IMR-90 (cell line): ENCODE measurements around the gene LYZL1. TPM values are rescaled to one million over a fixed set of nuclear protein-coding genes. Genes with fewer than 3 reads are reported as not detected.

Experiments
- ATAC-seq: fragments of 200-7000 bp; cut with Tn5 transposase; 2 replicates; pipeline ENCODE4 v1.9.1; 2020; ENCODE audit warnings: low read depth, mild to moderate bottlenecking, moderate library complexity
- BruUV-seq: library from RNA; stranded (reverse); fragments of 400-500 nt; replicated peaks from 2 replicates; lab custom pipeline; 2021; lab: Mats Ljungman, UMichigan
- CTCF ChIA-PET: fragments of 300-600 bp; formaldehyde crosslinking; extraction: SDS; loops from one replicate; lab custom pipeline; 2021; ENCODE audit warnings: antibody characterized with exemption; lab: Yijun Ruan, JAX
- POLR2A ChIA-PET: fragments of 300-600 bp; sonication (Branson Sonifier 250); formaldehyde crosslinking; loops from one replicate; lab custom pipeline; 2022; ENCODE audit warnings: antibody characterized with exemption; ENCODE audit not compliant: unreplicated experiment; lab: Charles Lee
- DNase-seq: peaks from one replicate; pipeline ENCODE4 v3.0.0; 2013
- H2AFZ ChIP-seq: replicated peaks from 2 replicates; pipeline ENCODE3; 2013; ENCODE audit warnings: low read length, mild to moderate bottlenecking; ENCODE audit not compliant: poor library complexity
- H2AK5ac ChIP-seq: 2 replicates; pipeline ENCODE4 v1.6.1; 2013; ENCODE audit warnings: low read depth, low read length, inconsistent platforms
- H2AK9ac ChIP-seq: replicated peaks from 2 replicates; pipeline ENCODE3; 2013; ENCODE audit warnings: mild to moderate bottlenecking, low read depth, low read length, moderate library complexity; ENCODE audit not compliant: poor library complexity
- H2BK120ac ChIP-seq: 2 replicates; pipeline ENCODE4 v1.6.1; 2013; ENCODE audit warnings: low read depth, low read length, inconsistent platforms
- H2BK15ac ChIP-seq: 3 replicates; pipeline ENCODE4 v1.6.1; 2013; ENCODE audit warnings: low read depth, low read length, inconsistent platforms
- H2BK20ac ChIP-seq: 2 replicates; pipeline ENCODE4 v1.6.1; 2013; ENCODE audit warnings: low read depth, mild to moderate bottlenecking, inconsistent platforms, low read length, moderate library complexity
- H2BK5ac ChIP-seq: 2 replicates; pipeline ENCODE4 v1.6.1; 2013; ENCODE audit warnings: mild to moderate bottlenecking, low read depth, low read length, inconsistent platforms; ENCODE audit not compliant: poor library complexity, severe bottlenecking
- H3K14ac ChIP-seq: replicated peaks from 2 replicates; pipeline ENCODE4 v1.6.1; 2013; ENCODE audit warnings: low read depth, low read length, inconsistent platforms
- H3K18ac ChIP-seq: 2 replicates; pipeline ENCODE4 v1.6.1; 2013; ENCODE audit warnings: low read depth, low read length, control low read depth
- H3K23ac ChIP-seq: 2 replicates; pipeline ENCODE4 v1.6.1; 2013; ENCODE audit warnings: low read depth, low read length, inconsistent platforms
- H3K27ac ChIP-seq: 2 replicates; pipeline ENCODE4 v1.5.1; 2013; ENCODE audit warnings: mild to moderate bottlenecking, control low read depth, low read length; ENCODE audit not compliant: insufficient read depth
- H3K27me3 ChIP-seq: 2 replicates; pipeline ENCODE4 v1.6.1; 2013; ENCODE audit warnings: low read length; ENCODE audit not compliant: control insufficient read depth, insufficient read depth
- H3K36me3 ChIP-seq: 2 replicates; pipeline ENCODE4 v1.6.1; 2013; ENCODE audit warnings: low read length, mixed read lengths; ENCODE audit not compliant: control insufficient read depth, insufficient read depth
- H3K4ac ChIP-seq: 2 replicates; pipeline ENCODE4 v1.6.1; 2013; ENCODE audit warnings: low read depth, low read length, inconsistent platforms
- H3K4me1 ChIP-seq: 2 replicates; pipeline ENCODE4 v1.6.1; 2013; ENCODE audit warnings: low read length, mixed read lengths; ENCODE audit not compliant: control insufficient read depth, insufficient read depth
- H3K4me2 ChIP-seq: 2 replicates; pipeline ENCODE4 v1.6.1; 2013; ENCODE audit warnings: low read depth, mild to moderate bottlenecking, control low read depth, low read length, moderate library complexity
- H3K4me3 ChIP-seq: 2 replicates; pipeline ENCODE4 v1.5.1; 2013; ENCODE audit warnings: low read depth, mild to moderate bottlenecking, control low read depth, low read length, moderate library complexity; ENCODE audit not compliant: insufficient read depth
- H3K56ac ChIP-seq: 2 replicates; pipeline ENCODE4 v1.6.1; 2013; ENCODE audit warnings: low read length, inconsistent platforms; ENCODE audit not compliant: insufficient read depth; ENCODE audit errors: extremely low read depth
- H3K79me1 ChIP-seq, 2 experiments: 2 replicates each; pipeline ENCODE4 v1.6.1; 2013; ENCODE audit warnings: low read length in 2 of 2, inconsistent platforms in 1 of 2, low read depth in 1 of 2
- H3K9ac ChIP-seq: 2 replicates; pipeline ENCODE4 v1.6.1; 2013; ENCODE audit warnings: low read depth, low read length, control low read depth
- H3K9me1 ChIP-seq: 2 replicates; pipeline ENCODE4 v1.6.1; 2013; ENCODE audit warnings: low read length, inconsistent platforms; ENCODE audit not compliant: insufficient read depth
- H3K9me3 ChIP-seq: 2 replicates; pipeline ENCODE4 v1.6.1; 2013; ENCODE audit warnings: low read length; ENCODE audit not compliant: control insufficient read depth, insufficient read depth
- H4K20me1 ChIP-seq: 2 replicates; pipeline ENCODE4 v1.6.1; 2013; ENCODE audit warnings: low read length, inconsistent platforms; ENCODE audit not compliant: insufficient read depth
- H4K5ac ChIP-seq: 2 replicates; pipeline ENCODE4 v1.6.1; 2013; ENCODE audit warnings: mild to moderate bottlenecking, low read depth, low read length, control low read depth
- H4K8ac ChIP-seq, 2 experiments: 2 replicates each; pipeline ENCODE4 v1.6.1; 2013; ENCODE audit warnings: low read depth in 2 of 2, low read length in 2 of 2, control low read depth in 1 of 2, inconsistent platforms in 1 of 2
- H4K91ac ChIP-seq: 2 replicates; pipeline ENCODE4 v1.6.1; 2013; ENCODE audit warnings: low read depth, low read length, inconsistent platforms; ENCODE audit not compliant: insufficient read depth
- CHD1 ChIP-seq: IDR thresholded peaks from 2 replicates; pipeline ENCODE4 v1.6.1; 2012; ENCODE audit warnings: low read depth, low read length, improper control_type of control experiment
- FOS ChIP-seq: fragments of 150-350 bp; IDR thresholded peaks from 2 replicates; pipeline ENCODE4 v1.6.1; 2016; ENCODE audit warnings: low read depth, low read length
- MAFK ChIP-seq: IDR thresholded peaks from 2 replicates; pipeline ENCODE4 v1.6.1; 2012; ENCODE audit warnings: low read depth, low read length, improper control_type of control experiment
- POLR2A ChIP-seq: IDR thresholded peaks from 2 replicates; pipeline ENCODE4 v1.6.1; 2012; ENCODE audit warnings: mild to moderate bottlenecking, low read depth, low read length
- WGBS, 2 experiments: methylation state at CpG; one replicate each; pipeline versions ENCODE4 v1.1.5 to v1.1.7; 2013; ENCODE audit warnings: missing lambda C conversion rate in 2 of 2; ENCODE audit not compliant: insufficient read length in 1 of 2; ENCODE audit errors: extremely low coverage in 2 of 2; 5-methylcytosine and 5-hydroxymethylcytosine counted together
- dilution Hi-C: fragments of 300-500 bp; cut with HindIII; formaldehyde crosslinking; loops from one replicate; pipeline ENCODE4 v1.14.3; 2018; ENCODE audit warnings: low sequenced_read_pairs; ENCODE audit not compliant: unreplicated experiment
- in situ Hi-C: fragments of 300-500 bp; cut with MboI; formaldehyde crosslinking; loops from 3 replicates; pipeline ENCODE4 v1.14.3; 2019; ENCODE audit warnings: low sequenced_read_pairs, inconsistent platforms, mixed read lengths
- intact Hi-C: fragments of 100-400 bp; cut with micrococcal nuclease; formaldehyde crosslinking; loops from 2 replicates; pipeline ENCODE4 v1.10.0; 2022
- polyA plus RNA-seq, 3 experiments: library from polyadenylated mRNA; depleted of rRNA; stranded (reverse); fragments of >200 nt; gene quantifications; 2 replicates each; pipeline ENCODE4 v1.2.3, GENCODE V29; 2012; ENCODE audit warnings: low replicate concordance in 1 of 3
- total RNA-seq: library from RNA; depleted of rRNA; stranded (reverse); fragments of >200 nt; gene quantifications from 2 replicates; pipeline ENCODE4 v1.2.3, GENCODE V29; 2012
- TF ChIP-seq, protein P1 (sequence below): fragments of 150-350 bp; IDR thresholded peaks from 2 replicates; pipeline ENCODE4 v1.6.1; 2016; ENCODE audit warnings: low read depth, mild to moderate bottlenecking, low read length, moderate library complexity, borderline replicate concordance
- TF ChIP-seq, protein P2 (sequence below): conservative IDR thresholded peaks from 2 replicates; pipeline ENCODE4 v1.5.1; 2012; ENCODE audit warnings: mild to moderate bottlenecking, low read depth, low read length, improper control_type of control experiment

The LYZL1 gene
- total and polyA plus RNA-seq, 2 of the 4 experiments (the other 2 are of a cell fraction): not detected

DNA sequence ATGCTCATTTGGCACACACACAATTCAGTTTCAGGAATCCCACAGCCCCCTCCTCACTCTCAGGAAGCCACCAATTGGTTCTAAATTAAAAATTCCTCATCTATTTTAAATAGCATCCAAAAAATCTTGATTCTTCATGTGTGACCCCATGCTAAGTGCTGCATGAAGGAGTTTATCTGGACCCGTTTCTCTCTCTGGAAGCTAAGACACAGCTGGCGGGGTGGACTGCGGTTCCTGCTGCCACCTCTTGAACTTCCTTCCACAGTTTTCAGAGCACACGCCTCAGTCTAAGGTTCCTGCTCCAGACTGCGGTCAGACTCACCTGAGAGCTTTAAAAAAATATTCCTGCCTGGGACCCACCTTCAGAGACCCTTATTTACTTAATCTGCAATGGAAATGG lies 34.5 kb downstream of the LYZL1 start:
- in situ Hi-C loops: no loop called here
- Histone ChIP-seq H3K4me3 (no peak overlapping the region), H3K4ac (no peak overlapping the region), H3K4me2 (no peak overlapping the region), H3K27me3 (peaks cover 49% of the 10 kb centered on the region), H4K20me1 (no peaks in the 10 kb centered on the region), H3K9ac (no peak overlapping the region), H3K27ac (no peak overlapping the region), H4K91ac (no peak overlapping the region), H2AK9ac (no peak overlapping the region), H2BK20ac (no peak overlapping the region), H3K18ac (no peak overlapping the region), H2BK120ac (no peak overlapping the region), H3K9me3 (no peaks in the 10 kb centered on the region), H2AFZ (no peak overlapping the region), H3K14ac (no peak overlapping the region), H3K36me3 (no peaks in the 10 kb centered on the region), H4K5ac (no peak overlapping the region), H2BK15ac (no peak overlapping the region), H4K8ac (no peak overlapping the region), H3K79me1 (no peaks in the 10 kb centered on the region), H3K23ac (no peak overlapping the region), H2BK5ac (no peak overlapping the region), H3K4me1 (peaks cover 4% of the 10 kb centered on the region; the same call in 1 of the 2 replicates), H2AK5ac (no peak overlapping the region), H3K9me1 (no peaks in the 10 kb centered on the region), H3K56ac (no peak overlapping the region)
- TF ChIP-seq CHD1 (no peak), POLR2A (no peak), FOS (no peak), MAFK (no peak)
- TF ChIP-seq, protein P1, sequence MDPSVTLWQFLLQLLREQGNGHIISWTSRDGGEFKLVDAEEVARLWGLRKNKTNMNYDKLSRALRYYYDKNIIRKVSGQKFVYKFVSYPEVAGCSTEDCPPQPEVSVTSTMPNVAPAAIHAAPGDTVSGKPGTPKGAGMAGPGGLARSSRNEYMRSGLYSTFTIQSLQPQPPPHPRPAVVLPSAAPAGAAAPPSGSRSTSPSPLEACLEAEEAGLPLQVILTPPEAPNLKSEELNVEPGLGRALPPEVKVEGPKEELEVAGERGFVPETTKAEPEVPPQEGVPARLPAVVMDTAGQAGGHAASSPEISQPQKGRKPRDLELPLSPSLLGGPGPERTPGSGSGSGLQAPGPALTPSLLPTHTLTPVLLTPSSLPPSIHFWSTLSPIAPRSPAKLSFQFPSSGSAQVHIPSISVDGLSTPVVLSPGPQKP: no peak
- TF ChIP-seq, protein P2, sequence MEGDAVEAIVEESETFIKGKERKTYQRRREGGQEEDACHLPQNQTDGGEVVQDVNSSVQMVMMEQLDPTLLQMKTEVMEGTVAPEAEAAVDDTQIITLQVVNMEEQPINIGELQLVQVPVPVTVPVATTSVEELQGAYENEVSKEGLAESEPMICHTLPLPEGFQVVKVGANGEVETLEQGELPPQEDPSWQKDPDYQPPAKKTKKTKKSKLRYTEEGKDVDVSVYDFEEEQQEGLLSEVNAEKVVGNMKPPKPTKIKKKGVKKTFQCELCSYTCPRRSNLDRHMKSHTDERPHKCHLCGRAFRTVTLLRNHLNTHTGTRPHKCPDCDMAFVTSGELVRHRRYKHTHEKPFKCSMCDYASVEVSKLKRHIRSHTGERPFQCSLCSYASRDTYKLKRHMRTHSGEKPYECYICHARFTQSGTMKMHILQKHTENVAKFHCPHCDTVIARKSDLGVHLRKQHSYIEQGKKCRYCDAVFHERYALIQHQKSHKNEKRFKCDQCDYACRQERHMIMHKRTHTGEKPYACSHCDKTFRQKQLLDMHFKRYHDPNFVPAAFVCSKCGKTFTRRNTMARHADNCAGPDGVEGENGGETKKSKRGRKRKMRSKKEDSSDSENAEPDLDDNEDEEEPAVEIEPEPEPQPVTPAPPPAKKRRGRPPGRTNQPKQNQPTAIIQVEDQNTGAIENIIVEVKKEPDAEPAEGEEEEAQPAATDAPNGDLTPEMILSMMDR: no peak
- 100% methylated on average over 1 of the region's 5 CpGs; no CpG with 5 or more reads in 1 of the 2 experiments for WGBS, 2 experiments
- ChIA-PET CTCF (no interaction called here), POLR2A (no interaction called here)
- ATAC-seq: no peak
- no TSS peak for BruUV-seq
- intact Hi-C loops: no loop called here
- dilution Hi-C loops: no loop called here
- no peak for DNase-seq
